ENCODE results near the gene KEL.

KEL gene

DNA sequence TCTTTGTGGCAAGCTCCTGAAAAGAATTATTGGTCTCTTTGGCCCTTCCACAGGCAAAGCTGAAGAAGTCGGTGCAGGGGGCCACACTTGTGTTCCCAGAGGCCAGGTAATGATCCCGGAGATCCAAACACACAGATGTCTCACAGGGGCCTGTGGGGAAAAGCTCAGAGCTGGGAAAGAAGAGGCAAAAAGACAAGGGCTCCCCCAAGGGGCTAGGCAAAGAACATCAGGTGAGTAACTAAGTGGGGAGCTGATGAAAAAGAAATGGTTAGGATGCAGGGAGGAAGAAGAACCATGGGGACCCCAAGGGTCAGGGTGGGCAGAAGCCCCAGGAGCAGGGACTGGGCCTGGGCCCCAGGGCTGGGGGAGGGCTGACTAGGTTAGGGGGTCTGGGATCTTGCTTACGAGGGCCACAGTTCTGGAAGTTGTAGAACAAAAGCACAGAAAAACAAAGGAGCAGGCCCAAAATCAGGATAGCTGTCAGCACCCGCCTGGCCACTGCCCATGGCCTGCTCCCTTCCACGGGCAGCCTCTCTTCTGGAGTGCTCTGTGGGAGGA, 1.1 kb downstream of the KEL start:
- TF ChIP-seq, protein P1, sequence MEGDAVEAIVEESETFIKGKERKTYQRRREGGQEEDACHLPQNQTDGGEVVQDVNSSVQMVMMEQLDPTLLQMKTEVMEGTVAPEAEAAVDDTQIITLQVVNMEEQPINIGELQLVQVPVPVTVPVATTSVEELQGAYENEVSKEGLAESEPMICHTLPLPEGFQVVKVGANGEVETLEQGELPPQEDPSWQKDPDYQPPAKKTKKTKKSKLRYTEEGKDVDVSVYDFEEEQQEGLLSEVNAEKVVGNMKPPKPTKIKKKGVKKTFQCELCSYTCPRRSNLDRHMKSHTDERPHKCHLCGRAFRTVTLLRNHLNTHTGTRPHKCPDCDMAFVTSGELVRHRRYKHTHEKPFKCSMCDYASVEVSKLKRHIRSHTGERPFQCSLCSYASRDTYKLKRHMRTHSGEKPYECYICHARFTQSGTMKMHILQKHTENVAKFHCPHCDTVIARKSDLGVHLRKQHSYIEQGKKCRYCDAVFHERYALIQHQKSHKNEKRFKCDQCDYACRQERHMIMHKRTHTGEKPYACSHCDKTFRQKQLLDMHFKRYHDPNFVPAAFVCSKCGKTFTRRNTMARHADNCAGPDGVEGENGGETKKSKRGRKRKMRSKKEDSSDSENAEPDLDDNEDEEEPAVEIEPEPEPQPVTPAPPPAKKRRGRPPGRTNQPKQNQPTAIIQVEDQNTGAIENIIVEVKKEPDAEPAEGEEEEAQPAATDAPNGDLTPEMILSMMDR (IDR thresholded peaks at IDR 0.05; ENCODE audit: extremely low read depth, missing control alignments): no peak
- DNase-seq (ENCODE audit: low spot score): no peak

DNA sequence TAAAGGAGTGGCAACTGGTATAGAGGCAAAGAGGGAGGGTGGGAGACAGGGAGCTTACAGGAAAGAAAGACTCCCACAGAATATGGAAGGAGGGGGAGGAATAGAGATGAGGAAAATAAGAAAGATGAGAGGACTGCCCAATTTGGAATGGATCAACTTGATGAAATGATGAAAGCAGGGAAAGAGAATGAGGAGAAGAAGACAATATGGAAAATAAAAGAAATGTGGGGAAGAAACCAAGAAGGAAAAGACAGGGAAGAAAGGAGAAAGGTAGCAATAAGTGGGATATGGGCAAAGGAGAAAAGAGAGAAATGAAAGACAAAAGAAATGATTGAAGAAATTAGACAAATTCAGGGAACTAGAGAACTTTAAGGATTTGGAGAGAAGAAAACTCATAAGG, 3.0 kb downstream of the KEL start:
- DNase-seq (ENCODE audit: low spot score): no peak
- TF ChIP-seq, protein P1 (IDR thresholded peaks at IDR 0.05; ENCODE audit: extremely low read depth, missing control alignments): no peak

GRCh38 chr7:142957723-142958122, 4.4 kb downstream of the KEL start:
- TF ChIP-seq, protein P1 (IDR thresholded peaks at IDR 0.05; ENCODE audit: extremely low read depth, missing control alignments): no peak
- no peak for DNase-seq (ENCODE audit: low spot score)

DNA sequence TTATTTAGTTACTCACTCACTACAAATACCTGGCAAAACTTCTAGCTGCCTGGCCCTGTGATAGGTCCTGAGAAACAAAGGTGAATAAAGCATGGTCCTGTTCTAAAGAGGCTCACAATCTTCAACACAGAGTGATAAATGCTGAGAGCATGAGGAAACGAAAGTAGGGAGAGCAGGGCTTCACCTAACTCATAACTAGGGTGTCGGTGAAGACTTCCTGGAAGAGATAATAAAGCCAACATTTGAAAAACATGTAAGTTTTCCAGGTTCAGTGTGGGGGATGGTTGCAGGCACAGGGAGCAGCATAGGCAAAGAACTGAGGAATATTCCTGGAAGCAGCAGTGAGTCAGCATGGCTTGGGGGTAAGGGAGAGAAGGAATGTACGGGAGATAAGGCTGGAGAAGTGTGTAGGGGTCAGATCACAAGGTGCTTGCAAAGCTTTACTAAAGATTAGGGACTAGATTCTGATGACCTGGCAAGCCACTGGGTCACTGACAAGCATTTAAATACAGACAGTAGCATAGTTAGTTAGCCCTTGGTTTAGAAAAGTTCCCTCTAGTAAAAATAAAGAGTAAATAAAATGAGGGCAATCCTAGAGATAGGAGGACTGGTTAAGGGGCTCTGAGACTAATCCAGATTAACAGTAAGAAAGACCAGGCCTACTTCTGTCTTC, 5.1 kb downstream of the KEL start:
- DNase-seq (ENCODE audit: low spot score): no peak

GRCh38 chr7:142954680-142955268, 7.4 kb downstream of the KEL start:
- no peak for DNase-seq (ENCODE audit: low spot score)
- TF ChIP-seq, protein P1 (IDR thresholded peaks at IDR 0.05; ENCODE audit: extremely low read depth, missing control alignments): no peak

More for the DNA sequence above, 5.1 kb downstream of the KEL start:
- TF ChIP-seq, protein P1 (IDR thresholded peaks at IDR 0.05; ENCODE audit: extremely low read depth, missing control alignments): no peak

GRCh38 chr7:142950235-142950634, 11.9 kb downstream of the KEL start:
- DNase-seq (ENCODE audit: low spot score): no peak
- TF ChIP-seq, protein P1 (IDR thresholded peaks at IDR 0.05; ENCODE audit: extremely low read depth, missing control alignments): no peak

DNA sequence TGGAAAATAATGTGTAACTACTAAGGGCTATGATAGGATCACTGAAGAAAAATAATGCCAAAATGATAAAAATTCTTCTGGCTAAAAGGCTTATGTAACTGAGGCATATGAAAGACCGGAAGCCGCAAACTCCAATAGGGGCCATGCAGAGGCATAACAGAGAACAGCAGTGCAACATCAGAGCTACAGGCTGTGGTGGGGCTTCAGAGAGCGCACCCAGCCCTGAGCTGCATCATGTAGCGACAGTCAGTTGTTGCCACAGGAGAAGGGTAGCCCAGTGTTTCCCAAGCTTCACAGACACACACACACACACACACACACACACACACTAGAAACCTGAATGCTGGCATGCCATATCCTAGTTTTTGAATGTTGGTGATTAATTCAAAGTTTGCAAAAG, 13.6 kb downstream of the KEL start:
- TF ChIP-seq, protein P1 (IDR thresholded peaks at IDR 0.05; ENCODE audit: extremely low read depth, missing control alignments): no peak
- no peak for DNase-seq (ENCODE audit: low spot score)
